ENCODE measurements around the gene MCAT. TPM values are rescaled to one million over a fixed set of nuclear protein-coding genes. Genes with fewer than 3 reads are reported as not detected.

MCAT gene
- total RNA-seq, 4 donors from 2014 or later, result 17.1 to 26.7 (median 22.1) TPM

- Histone ChIP-seq H3K4me3 (no peak overlapping the region), H3K9me3 (no peaks in the 10 kb centered on the region), H3K27me3 (no peaks in the 10 kb centered on the region), H3K4me1 (peaks cover 19 to 83% (median 43%) of the 10 kb centered on the region in 3 donors), H3K27ac (peak overlapping the region; percentile 28 to 86 (median 81)), H3K36me3 (peaks cover 24 to 100% (median 46%) of the 10 kb centered on the region in 3 donors)
- 89 to 91% methylated on average over 10 to 18 of the region's 19 CpGs for whole genome bisulfite sequencing, 2 donors
- TF ChIP-seq, protein P1, sequence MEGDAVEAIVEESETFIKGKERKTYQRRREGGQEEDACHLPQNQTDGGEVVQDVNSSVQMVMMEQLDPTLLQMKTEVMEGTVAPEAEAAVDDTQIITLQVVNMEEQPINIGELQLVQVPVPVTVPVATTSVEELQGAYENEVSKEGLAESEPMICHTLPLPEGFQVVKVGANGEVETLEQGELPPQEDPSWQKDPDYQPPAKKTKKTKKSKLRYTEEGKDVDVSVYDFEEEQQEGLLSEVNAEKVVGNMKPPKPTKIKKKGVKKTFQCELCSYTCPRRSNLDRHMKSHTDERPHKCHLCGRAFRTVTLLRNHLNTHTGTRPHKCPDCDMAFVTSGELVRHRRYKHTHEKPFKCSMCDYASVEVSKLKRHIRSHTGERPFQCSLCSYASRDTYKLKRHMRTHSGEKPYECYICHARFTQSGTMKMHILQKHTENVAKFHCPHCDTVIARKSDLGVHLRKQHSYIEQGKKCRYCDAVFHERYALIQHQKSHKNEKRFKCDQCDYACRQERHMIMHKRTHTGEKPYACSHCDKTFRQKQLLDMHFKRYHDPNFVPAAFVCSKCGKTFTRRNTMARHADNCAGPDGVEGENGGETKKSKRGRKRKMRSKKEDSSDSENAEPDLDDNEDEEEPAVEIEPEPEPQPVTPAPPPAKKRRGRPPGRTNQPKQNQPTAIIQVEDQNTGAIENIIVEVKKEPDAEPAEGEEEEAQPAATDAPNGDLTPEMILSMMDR (IDR thresholded peaks at IDR 0.05), result no peak
- no peak for TF ChIP-seq POLR2A (IDR thresholded peaks at IDR 0.05)
- DNase-seq, result no peak
- intact Hi-C loops (cut with DNase I), result no loop called here
Observed at GRCh38 chr22:43172191-43172590, 29.0 kb upstream of the MCAT start.

DNA sequence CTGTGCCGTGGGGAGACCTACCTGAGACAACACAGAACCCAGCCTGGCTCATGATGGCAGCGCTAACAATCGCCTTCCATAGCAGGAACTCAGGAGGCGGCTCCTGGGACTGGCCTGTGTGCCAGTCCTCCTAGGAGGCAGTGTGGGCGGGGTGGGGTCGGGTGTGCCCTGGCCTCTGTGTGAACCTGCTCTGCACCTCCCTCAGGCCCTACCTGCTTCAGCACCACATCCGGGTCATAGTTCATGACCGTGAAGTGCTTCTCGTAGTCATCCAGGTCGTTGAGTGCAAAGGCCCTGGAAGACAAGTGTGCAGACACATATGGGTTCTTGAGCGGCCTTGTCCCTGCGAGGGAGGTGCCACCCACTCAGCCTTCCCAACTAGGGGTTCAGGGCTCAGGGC is 28.4 kb upstream of the MCAT start:
- Histone ChIP-seq H3K36me3 (peaks cover 25 to 100% (median 47%) of the 10 kb centered on the region in 3 donors), H3K27ac (peak overlapping the region; percentile 70 to 86 (median 81)), H3K4me3 (peak overlapping the region in 1 of 4 donors; percentile 15), H3K27me3 (no peaks in the 10 kb centered on the region), H3K4me1 (peaks cover 19 to 83% (median 43%) of the 10 kb centered on the region in 3 donors), H3K9me3 (no peaks in the 10 kb centered on the region)
- intact Hi-C loops (cut with DNase I), result no loop called here
- no peak for TF ChIP-seq POLR2A (IDR thresholded peaks at IDR 0.05)
- TF ChIP-seq, protein P1 (IDR thresholded peaks at IDR 0.05), result no peak
- 63% methylated on average over 4 of the region's 12 CpGs; no CpG with 5 or more reads in 1 of the 2 donors for WGBS, 2 donors
- no peak for DNase-seq

GRCh38 chr22:43171019-43171491 is 27.9 kb upstream of the MCAT start:
- no peak for DNase-seq
- no peak for TF ChIP-seq POLR2A (IDR thresholded peaks at IDR 0.05)
- TF ChIP-seq, protein P1 (IDR thresholded peaks at IDR 0.05), result no peak
- H3K36me3 ChIP-seq, result peaks cover 25 to 100% (median 47%) of the 10 kb centered on the region in 3 donors
- H3K4me3 ChIP-seq, result peak overlapping the region in 1 of 4 donors; percentile 15
- H3K9me3 ChIP-seq, result no peaks in the 10 kb centered on the region
- peaks cover 19 to 80% (median 42%) of the 10 kb centered on the region in 3 donors for H3K4me1 ChIP-seq
- peak overlapping the region; percentile 70 to 86 (median 81) for H3K27ac ChIP-seq
- WGBS, 2 donors, result 54 to 64% methylated on average over 6 to 7 of the region's 14 CpGs
- intact Hi-C loops (cut with DNase I), result no loop called here
- H3K27me3 ChIP-seq, result no peaks in the 10 kb centered on the region

DNA sequence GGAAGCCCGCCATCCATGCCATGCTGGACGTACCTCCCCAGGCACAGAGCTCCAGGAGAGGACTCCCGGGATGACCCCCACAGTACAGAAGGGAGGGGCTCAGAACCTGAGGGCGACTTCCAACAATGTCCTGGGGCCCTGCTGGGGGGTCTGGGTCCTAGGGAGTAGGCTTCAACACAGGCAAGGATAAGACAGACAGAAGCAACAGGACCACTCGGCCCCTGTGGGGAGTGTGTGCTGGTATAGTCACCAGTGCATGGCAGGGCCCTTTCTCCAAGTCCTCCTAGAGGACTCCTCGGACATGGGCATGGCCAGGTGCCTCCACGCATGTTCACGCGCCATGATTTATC is 26.9 kb upstream of the MCAT start:
- no peak for TF ChIP-seq POLR2A (IDR thresholded peaks at IDR 0.05)
- TF ChIP-seq, protein P1 (IDR thresholded peaks at IDR 0.05), result no peak
- Histone ChIP-seq H3K36me3 (peaks cover 25 to 90% (median 42%) of the 10 kb centered on the region in 3 donors), H3K9me3 (no peaks in the 10 kb centered on the region), H3K4me3 (no peak overlapping the region), H3K27me3 (no peaks in the 10 kb centered on the region), H3K4me1 (peaks cover 19 to 74% (median 34%) of the 10 kb centered on the region in 3 donors), H3K27ac (peak overlapping the region in 1 of 4 donors; percentile 86)
- intact Hi-C loops (cut with DNase I), result no loop called here
- 97% methylated on average over 8 of the region's 9 CpGs; no CpG with 5 or more reads in 1 of the 2 donors for WGBS, 2 donors
- DNase-seq, result no peak

DNA sequence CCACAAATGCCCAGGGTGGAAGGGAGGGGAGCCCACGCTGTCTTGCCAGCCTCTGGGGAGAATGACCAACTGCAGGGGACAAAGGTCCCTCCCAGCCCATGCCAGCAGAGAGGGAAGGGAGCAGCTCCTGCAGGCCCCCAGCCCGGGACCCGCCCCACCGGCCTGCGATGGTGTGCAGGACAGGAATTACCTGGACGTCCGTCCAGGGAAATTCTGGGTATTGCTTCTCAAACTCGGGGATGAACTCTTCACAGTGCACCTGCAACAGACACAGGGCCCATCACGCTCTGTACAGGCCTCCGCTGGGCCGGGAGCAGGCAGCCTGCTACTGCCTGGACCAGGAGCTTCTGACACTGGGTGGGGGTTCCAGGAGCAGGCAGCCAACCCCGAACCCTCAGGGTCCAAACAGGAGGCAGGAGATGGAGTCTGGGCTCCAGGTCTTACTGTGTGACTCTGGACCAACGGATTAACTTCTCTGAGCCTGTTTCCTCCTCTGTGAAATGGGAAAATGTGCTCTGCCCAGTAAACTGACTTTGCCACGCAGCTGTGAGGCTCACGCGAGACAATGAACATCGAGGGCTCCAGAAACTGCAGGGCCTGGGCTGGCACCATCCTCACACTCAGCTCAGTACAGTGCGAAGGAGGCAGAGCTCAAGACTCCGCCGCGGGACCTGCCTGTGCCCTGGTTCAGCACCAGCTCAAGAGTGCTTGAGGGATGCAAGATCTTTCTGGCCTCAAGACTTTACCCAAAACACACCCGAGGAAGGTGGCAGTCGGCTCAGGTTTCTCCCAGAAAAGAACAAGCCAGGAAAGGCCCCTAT is 26.3 kb upstream of the MCAT start:
- Histone ChIP-seq H3K27me3 (no peaks in the 10 kb centered on the region), H3K4me3 (no peak overlapping the region), H3K36me3 (peaks cover 25 to 84% (median 37%) of the 10 kb centered on the region in 3 donors), H3K27ac (peak overlapping the region in 1 of 4 donors; percentile 25), H3K4me1 (peaks cover 18 to 74% (median 33%) of the 10 kb centered on the region in 3 donors), H3K9me3 (no peaks in the 10 kb centered on the region)
- TF ChIP-seq, protein P1 (IDR thresholded peaks at IDR 0.05), result no peak
- TF ChIP-seq POLR2A (IDR thresholded peaks at IDR 0.05), result no peak
- WGBS, 2 donors, result 72% methylated on average over 4 of the region's 23 CpGs; no CpG with 5 or more reads in 1 of the 2 donors
- DNase-seq, result no peak
- intact Hi-C loops (cut with DNase I), result no loop called here
